Spleen (tissue), 11 donors: ENCODE data around the gene LSM14A. TPM values are rescaled to one million over a fixed set of nuclear protein-coding genes. Genes with fewer than 3 reads are reported as not detected.
"Not testable (repeated sequence)": the region's sequence is repeated elsewhere in the genome, so short reads cannot be mapped to it uniquely, and the experiment has no call there.

Source experiments
- DNase-seq: peaks from one replicate; pipeline ENCODE4 v3.0.0-alpha.2; 2020
- H3K27ac ChIP-seq, 8 donors: fragments of 200-600 bp; sonication (generic) in 7 of 8; 1 replicate in 4 of 8; 2 replicates in 4 of 8; pipeline versions ENCODE4 v1.5.0 to v1.8.0; 2016 to 2021; ENCODE audit warnings: inconsistent platforms in 4 of 8, mild to moderate bottlenecking in 4 of 8, moderate library complexity in 1 of 8
- H3K27me3 ChIP-seq, 7 donors: fragments of 200-600 bp; sonication (generic) in 6 of 7; replicated peaks in 1 of 7; 1 replicate in 4 of 7; 2 replicates in 3 of 7; pipeline versions ENCODE4 v1.5.0 to v1.8.0; 2016 to 2021; ENCODE audit warnings: inconsistent platforms in 3 of 7, mild to moderate bottlenecking in 1 of 7
- H3K36me3 ChIP-seq, 6 donors: fragments of 200-600 bp; sonication (generic) in 5 of 6; 1 replicate in 4 of 6; 2 replicates in 2 of 6; pipeline versions ENCODE4 v1.5.0 to v1.8.0; 2016 to 2021; ENCODE audit warnings: inconsistent platforms in 2 of 6
- H3K4me1 ChIP-seq, 6 donors: fragments of 200-600 bp; sonication (generic) in 5 of 6; 1 replicate in 3 of 6; 2 replicates in 3 of 6; pipeline versions ENCODE4 v1.5.0 to v1.8.0; 2016 to 2021; ENCODE audit warnings: inconsistent platforms in 3 of 6
- H3K4me3 ChIP-seq, 8 donors: fragments of 200-600 bp; sonication (generic) in 7 of 8; 1 replicate in 4 of 8; 2 replicates in 4 of 8; pipeline versions ENCODE4 v1.5.0 to v1.8.0; 2016 to 2021; ENCODE audit warnings: inconsistent platforms in 4 of 8, mild to moderate bottlenecking in 4 of 8, moderate library complexity in 2 of 8
- H3K9me3 ChIP-seq, 8 donors: fragments of 200-600 bp; sonication (generic) in 7 of 8; 1 replicate in 4 of 8; 2 replicates in 4 of 8; pipeline versions ENCODE4 v1.5.0 to v1.8.0; 2016 to 2021; ENCODE audit warnings: inconsistent platforms in 4 of 8
- CTCF ChIP-seq, 11 experiments: fragments of 200-600 bp in 7 of 11; fragments of 450-650 bp in 4 of 11; sonication (generic) in 4 of 11; IDR thresholded peaks in 8 of 11; conservative IDR thresholded peaks in 3 of 11; 1 replicate in 7 of 11; 2 replicates in 4 of 11; pipeline versions ENCODE4 v1.4.0 to v1.8.0; 2016 to 2021; ENCODE audit warnings: antibody characterized with exemption in 11 of 11, inconsistent platforms in 4 of 11, mild to moderate bottlenecking in 1 of 11
- POLR2A ChIP-seq, 3 donors: fragments of 450-650 bp; IDR thresholded peaks; one replicate each; pipeline ENCODE4 v1.5.1; 2017; ENCODE audit warnings: antibody characterized with exemption in 3 of 3, mild to moderate bottlenecking in 1 of 3
- POLR2AphosphoS5 ChIP-seq, 3 donors: sonication (generic); formaldehyde crosslinking; IDR thresholded peaks; one replicate each; pipeline ENCODE4 v1.5.1; 2017; ENCODE audit warnings: antibody characterized with exemption in 3 of 3
- WGBS, 5 donors: extraction: QIAGEN DNeasy Blood & Tissue Kit in 3 of 5; methylation state at CpG; one replicate each; pipeline versions ENCODE4 v1.1.5 to v1.1.7; 2013 to 2018; 5-methylcytosine and 5-hydroxymethylcytosine counted together
- intact Hi-C: fragments of 100-400 bp; cut with DNase I; formaldehyde crosslinking; loops from one replicate; pipeline ENCODE4 v1.15.0; 2023; ENCODE audit warnings: low total_unique reads
- polyA plus RNA-seq, 3 donors: library from polyadenylated mRNA; stranded (reverse); fragments of 200-250 nt; gene quantifications; one replicate each; pipeline ENCODE4 v1.2.1, GENCODE V29; 2013
- total RNA-seq, 7 donors: library from RNA; depleted of rRNA in 3 of 7; stranded (reverse); fragments of >200 nt in 3 of 7; fragmentation: NEBNext Ultra II Directional in 4 of 7; extraction: Animal tissue kit (Norgen Biotek cat#: 25700) in 4 of 7; gene quantifications; one replicate each; pipeline versions ENCODE4 v1.1.0 to v1.2.1, GENCODE V29; 2016 to 2021
- donor health status: healthy with polysubstance abuse.
- donor health status: DM: no; HTN: no; CAD: no; lungs with moderate emphysema.
- donor health status: DM: no; HTN: no; CAD: no.
- donor health status: Bipolar disorder and iron deficiency.
- donor health status: healthy.
- donor health status: DM: no; HTN: no; CAD: no.
- donor health status: DM: yes; HTN: yes; CAD: no.

The LSM14A gene
- total and polyA plus RNA-seq, 10 donors = 46.8 to 187 (median 122) TPM

GRCh38 chr19:34241513-34242337 lies 69.4 kb downstream of the LSM14A start:
- WGBS, 5 donors = 82 to 89% (median 86%) methylated on average over 13 of the region's 13 CpGs
- Histone ChIP-seq H3K36me3 (no peaks in the 10 kb centered on the region), H3K4me1 (no peaks in the 10 kb centered on the region), H3K9me3 (no peaks in the 10 kb centered on the region), H3K27me3 (no peaks in the 10 kb centered on the region), H3K27ac (no peak overlapping the region), H3K4me3 (no peak overlapping the region)
- no peak for DNase-seq
- intact Hi-C loops = no loop called here
- peak in 1 of 3 donors; percentile 36 for TF ChIP-seq POLR2AphosphoS5 (IDR thresholded peaks at IDR 0.05)
- no peak for TF ChIP-seq POLR2A (IDR thresholded peaks at IDR 0.05)
- peak in 1 of 11 experiments; percentile 12 for TF ChIP-seq CTCF (IDR thresholded peaks at IDR 0.05 in 8 of 11, conservative IDR thresholded peaks at IDR 0.05 in 3 of 11)

GRCh38 chr19:34243138-34243875 lies 71.0 kb downstream of the LSM14A start:
- H3K4me3 ChIP-seq, H3K9me3 ChIP-seq, DNase-seq, intact Hi-C loops, H3K27ac ChIP-seq, H3K27me3 ChIP-seq, H3K36me3 ChIP-seq, H3K4me1 ChIP-seq: not testable (repeated sequence)
- 91 to 96% (median 94%) methylated on average over 8 to 10 of the region's 10 CpGs for WGBS, 5 donors

DNA sequence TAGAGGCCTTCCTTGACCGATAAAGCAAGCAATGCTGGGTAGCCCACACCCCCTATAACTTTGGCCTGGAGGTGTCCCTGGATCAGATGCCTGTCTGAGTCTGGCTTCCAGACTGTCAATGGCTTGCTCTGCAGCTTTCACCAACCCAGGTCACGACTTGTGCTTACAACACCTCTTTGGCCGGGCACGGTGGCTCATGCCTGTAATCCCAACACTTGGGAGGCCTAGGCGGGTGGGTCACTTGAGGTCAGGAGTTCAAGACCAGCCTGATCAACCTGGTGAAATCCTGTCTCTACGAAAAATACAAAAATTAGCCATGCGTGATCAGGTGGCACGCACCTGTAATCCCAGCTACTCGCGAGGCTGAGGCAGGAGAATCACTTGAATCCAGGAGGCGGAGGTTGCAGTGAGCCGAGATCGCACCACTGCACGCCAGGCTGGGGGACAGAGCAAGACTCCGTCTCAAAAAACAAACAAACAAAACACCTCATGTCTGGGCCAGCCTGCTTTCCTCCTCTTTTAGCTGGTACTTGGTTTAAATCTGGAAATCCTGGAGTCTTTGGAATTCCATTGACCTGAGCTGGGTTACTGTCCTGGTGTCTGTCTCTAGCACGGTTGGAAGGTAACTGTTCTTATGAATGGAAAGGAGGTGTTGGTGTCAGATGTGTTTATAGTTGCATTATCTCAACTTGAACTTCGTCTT lies 71.7 kb downstream of the LSM14A start:
- no peak for DNase-seq
- Histone ChIP-seq H3K4me3 (no peak overlapping the region), H3K4me1 (no peaks in the 10 kb centered on the region), H3K9me3 (no peaks in the 10 kb centered on the region), H3K27me3 (no peaks in the 10 kb centered on the region), H3K27ac (no peak overlapping the region), H3K36me3 (no peaks in the 10 kb centered on the region)
- 88 to 95% (median 92%) methylated on average over 16 to 17 of the region's 17 CpGs for WGBS, 5 donors
- intact Hi-C loops = no loop called here
- TF ChIP-seq POLR2A (IDR thresholded peaks at IDR 0.05) (no peak), POLR2AphosphoS5 (IDR thresholded peaks at IDR 0.05) (no peak), CTCF (IDR thresholded peaks at IDR 0.05 in 8 of 11, conservative IDR thresholded peaks at IDR 0.05 in 3 of 11) (no peak)

DNA sequence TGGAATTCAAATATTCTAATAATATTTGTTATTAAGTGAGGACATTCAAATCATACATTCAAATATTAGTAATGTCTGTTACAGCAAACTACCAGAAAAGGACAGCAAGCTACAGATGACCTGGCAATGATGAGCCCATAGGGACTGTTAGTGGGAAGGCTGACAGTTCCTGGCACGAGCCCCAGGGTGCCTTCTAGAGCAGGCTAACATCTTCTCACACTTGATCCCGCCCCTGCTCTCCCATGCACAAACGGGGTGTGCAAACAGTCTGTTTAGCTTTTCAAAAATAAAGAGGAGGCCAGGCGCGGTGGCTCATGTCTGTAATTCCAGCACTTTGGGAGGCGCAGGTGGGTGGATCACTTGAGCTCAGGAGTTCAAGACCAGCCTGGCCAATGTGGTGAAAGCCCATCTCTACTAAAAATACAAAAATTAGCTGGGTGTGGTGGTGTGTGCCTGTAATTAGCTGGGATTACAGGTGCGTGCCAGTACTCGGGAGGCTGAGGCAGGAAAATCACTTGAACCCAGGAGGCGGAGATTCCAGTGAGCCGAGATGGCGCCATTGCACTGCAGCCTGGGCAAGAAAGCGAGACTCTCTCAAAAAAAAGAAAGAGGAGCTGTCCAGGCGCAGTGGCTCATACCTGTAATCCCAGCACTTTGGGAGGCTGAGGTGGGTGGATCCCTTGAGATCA lies 72.5 kb downstream of the LSM14A start:
- DNase-seq = no peak
- Histone ChIP-seq H3K4me3 (no peak overlapping the region), H3K9me3 (no peaks in the 10 kb centered on the region), H3K4me1 (no peaks in the 10 kb centered on the region), H3K27me3 (no peaks in the 10 kb centered on the region), H3K27ac (no peak overlapping the region), H3K36me3 (no peaks in the 10 kb centered on the region)
- intact Hi-C loops = no loop called here
- no peak for TF ChIP-seq CTCF (IDR thresholded peaks at IDR 0.05 in 8 of 11, conservative IDR thresholded peaks at IDR 0.05 in 3 of 11)
- no peak for TF ChIP-seq POLR2AphosphoS5 (IDR thresholded peaks at IDR 0.05)
- no peak for TF ChIP-seq POLR2A (IDR thresholded peaks at IDR 0.05)
- 88 to 92% (median 90%) methylated on average over 13 of the region's 13 CpGs for WGBS, 5 donors
